ENCODE measurements around the gene PFDN4.

- no peak for TF ChIP-seq POLR2AphosphoS5 (IDR thresholded peaks at IDR 0.05)
- no peak for TF ChIP-seq CTCF (IDR thresholded peaks at IDR 0.05)
- TF ChIP-seq EP300 (IDR thresholded peaks at IDR 0.05; ENCODE audit: low read depth): no peak
- TF ChIP-seq POLR2A (IDR thresholded peaks at IDR 0.05): no peak
Measured at GRCh38 chr20:54263116-54263690, 55.3 kb downstream of the PFDN4 start.

Data from transverse colon (tissue), 4 donors.